ENCODE data around the gene FBXL22. TPM values are rescaled to one million over a fixed set of nuclear protein-coding genes. Genes with fewer than 3 reads are reported as not detected.

Gene FBXL22
- total and polyA plus RNA-seq, 2 of the 8 experiments (the other 6 are each of a cell fraction or from before 2014, with no cell fraction given) = 0.09 to 0.47 TPM

- ChIA-PET POLR2A (ENCODE audit: partially characterized antibody) (no interaction called here), CTCF (ENCODE audit: partially characterized antibody) (interaction anchor here (1.3 to 5.9 kb wide), 4 partner anchors 10 to 101 kb away, joined by 3 to 39 read pairs (median 4); partner anchors contain the start of gene FBXL22)
- H2AK5ac ChIP-seq (ENCODE audit: low read depth, low read length) = no peak overlapping the region
- no peaks in the 10 kb centered on the region for H3K27me3 ChIP-seq (replicated peaks in 1 of 4; ENCODE audit: control insufficient read depth in 3 of 4, extremely low read depth in 1 of 4, insufficient read depth in 3 of 4, low read length in 3 of 4)
- H3K23me2 ChIP-seq (ENCODE audit: low read depth, low read length) = no peaks in the 10 kb centered on the region
- no peak overlapping the region for H2BK5ac ChIP-seq (ENCODE audit: low read depth, low read length)
- H3K56ac ChIP-seq (replicated peaks; ENCODE audit: insufficient read length, low read depth, low read length) = no peak overlapping the region
- H4K20me1 ChIP-seq (replicated peaks in 1 of 2; ENCODE audit: control insufficient read depth in 1 of 2, insufficient read depth in 2 of 2, low read length in 2 of 2) = peaks cover 1 to 2% of the 10 kb centered on the region in 2 experiments
- no peak overlapping the region for H4K8ac ChIP-seq (ENCODE audit: extremely low read depth, insufficient read depth, low read length)
- no peak overlapping the region for H3K4ac ChIP-seq (replicated peaks; ENCODE audit: insufficient read length, low read depth, low read length)
- no peak overlapping the region for H3K4me2 ChIP-seq (ENCODE audit: insufficient read depth in 1 of 2, low read depth in 2 of 2, low read length in 2 of 2)
- no peak overlapping the region for H2BK15ac ChIP-seq (ENCODE audit: low read length)
- H4K91ac ChIP-seq (replicated peaks; ENCODE audit: insufficient read length, low read length) = no peak overlapping the region
- no peak overlapping the region for H2BK120ac ChIP-seq (replicated peaks; ENCODE audit: low read depth, low read length)
- no peak overlapping the region for H2AFZ ChIP-seq (ENCODE audit: low read length)
- FAIRE-seq (no peak), DNase-seq (ENCODE audit: low read depth in 1 of 2, low spot score in 2 of 2) (no peak)
- TF ChIP-seq SIX5 (IDR thresholded peaks at IDR 0.05; ENCODE audit: low read depth, low read length) = no peak
- no peak for TF ChIP-seq MAX (IDR thresholded peaks at IDR 0.05)
- TF ChIP-seq CEBPB (IDR thresholded peaks at IDR 0.05; ENCODE audit: low read depth, low read length) = no peak
- no peak for TF ChIP-seq CHD2 (IDR thresholded peaks at IDR 0.05; ENCODE audit: low read length)
- TF ChIP-seq ATF2 (IDR thresholded peaks at IDR 0.05; ENCODE audit: low read length) = no peak
- no peak for TF ChIP-seq KDM4A (IDR thresholded peaks at IDR 0.05; ENCODE audit: low read depth, low read length, severe bottlenecking)
- TF ChIP-seq JUN (IDR thresholded peaks at IDR 0.05; ENCODE audit: low read depth, low read length) = no peak
- TF ChIP-seq NRF1 (IDR thresholded peaks at IDR 0.05; ENCODE audit: low read depth, low read length) = no peak
- no peak for TF ChIP-seq EZH2 (IDR thresholded peaks at IDR 0.05; ENCODE audit: low read depth, low read length, severe bottlenecking)
- no peak for TF ChIP-seq POU5F1 (IDR thresholded peaks at IDR 0.05; ENCODE audit: low read depth, low read length)
- TF ChIP-seq POLR2A (IDR thresholded peaks at IDR 0.05; ENCODE audit: control extremely low read depth in 1 of 2, low read depth in 2 of 2, low read length in 2 of 2) = no peak
- no peak for TF ChIP-seq HDAC6 (IDR thresholded peaks at IDR 0.05; ENCODE audit: low read depth, low read length)
- WGBS, 2 experiments (ENCODE audit: extremely low coverage in 1 of 2, insufficient coverage in 1 of 2, insufficient read length in 1 of 2, insufficient replicate concordance in 2 of 2, low coverage in 1 of 2, low lambda C conversion rate in 2 of 2, missing lambda C conversion rate in 1 of 2) = 93% methylated on average over 6 of the region's 6 CpGs; no CpG with 5 or more reads in 1 of the 2 experiments
- H3K14ac ChIP-seq (ENCODE audit: insufficient read length) = no peak overlapping the region
- no peak overlapping the region for H3K4me3 ChIP-seq (ENCODE audit: extremely low read depth in 1 of 4, insufficient read depth in 2 of 4, low read depth in 3 of 4, low read length in 4 of 4)
- H3K36me3 ChIP-seq (ENCODE audit: control insufficient read depth in 2 of 4, insufficient read depth in 4 of 4, low read length in 3 of 4) = peaks cover 0 to 8% (median 1%) of the 10 kb centered on the region in 4 experiments; a peak in 2 of 8 replicates
- H3K4me1 ChIP-seq (replicated peaks in 1 of 4; ENCODE audit: control insufficient read depth in 3 of 4, insufficient read depth in 4 of 4, low read length in 3 of 4) = no peaks in the 10 kb centered on the region
- H3K23ac ChIP-seq (ENCODE audit: insufficient read length) = no peak overlapping the region
- no peaks in the 10 kb centered on the region for H3K79me1 ChIP-seq (ENCODE audit: low read depth, low read length)
- no peak overlapping the region for H2BK20ac ChIP-seq (ENCODE audit: low read length)
- H3K18ac ChIP-seq (ENCODE audit: extremely low read depth, low read length) = no peak overlapping the region
- H3K27ac ChIP-seq (ENCODE audit: low read depth, low read length) = no peak overlapping the region
- H4K5ac ChIP-seq (ENCODE audit: insufficient read length, low read depth, low read length) = no peak overlapping the region
- H3K9me3 ChIP-seq (ENCODE audit: insufficient read depth in 2 of 2, low read depth in 1 of 2, low read length in 1 of 2) = no peaks in the 10 kb centered on the region
- no peak overlapping the region for H2BK12ac ChIP-seq (ENCODE audit: low read depth, low read length)
- H3K79me2 ChIP-seq (ENCODE audit: control insufficient read depth in 1 of 2, insufficient read depth in 2 of 2, low read length in 2 of 2) = no peaks in the 10 kb centered on the region
- no peak overlapping the region for H3K9ac ChIP-seq (replicated peaks in 1 of 4; ENCODE audit: extremely low read depth in 1 of 4, low read depth in 3 of 4, low read length in 3 of 4)
Observed at GRCh38 chr15:63588826-63589225, 8.4 kb upstream of the FBXL22 start.

All from H1 (cell line).